NT2/D1 (cell line): ENCODE measurements around the gene NR3C2.

Experiments used
- SUZ12 ChIP-seq: IDR thresholded peaks from 2 replicates; pipeline ENCODE4 v1.6.1; 2011; ENCODE audit not compliant: insufficient read length, insufficient read depth; ENCODE audit errors: extremely low read depth
- YY1 ChIP-seq: IDR thresholded peaks from 2 replicates; pipeline ENCODE4 v1.6.1; 2011; ENCODE audit not compliant: insufficient read length, insufficient read depth
- ZNF274 ChIP-seq: IDR thresholded peaks from 2 replicates; pipeline ENCODE4 v1.6.1; 2011; ENCODE audit warnings: mild to moderate bottlenecking, low read depth, low read length

GRCh38 chr4:148068065-148068911, 373.9 kb downstream of the NR3C2 start:
- TF ChIP-seq ZNF274 (no peak), YY1 (no peak), SUZ12 (no peak)
